MM.1S (cell line): ENCODE measurements around the gene DDX51.

Source experiments
- CTCF ChIP-seq: fragments of 300-600 bp; sonication (generic); IDR thresholded peaks from 2 replicates; pipeline ENCODE4 v1.5.1; 2016; ENCODE audit warnings: antibody characterized with exemption, low read length, mixed read lengths
- EZH2 ChIP-seq: fragments of 300-600 bp; sonication (generic); optimal IDR thresholded peaks from 2 replicates; pipeline ENCODE3; 2017; ENCODE audit warnings: low read depth, mild to moderate bottlenecking, antibody characterized with exemption, low read length, mixed read lengths
- EZH2phosphoT487 ChIP-seq: fragments of 300-600 bp; sonication (generic); IDR thresholded peaks from 2 replicates; pipeline ENCODE4 v1.6.1; 2018; ENCODE audit warnings: antibody characterized with exemption, low read length

- TF ChIP-seq CTCF: no peak
- no peak for TF ChIP-seq EZH2
- no peak for TF ChIP-seq EZH2phosphoT487
Observed at GRCh38 chr12:132142679-132143335, 1.3 kb downstream of the DDX51 start.
